ENCODE results near the gene GPR153.
A peak's percentile ranks its signal among the peaks of the same experiment; 100 is the strongest.

Gene GPR153

DNA sequence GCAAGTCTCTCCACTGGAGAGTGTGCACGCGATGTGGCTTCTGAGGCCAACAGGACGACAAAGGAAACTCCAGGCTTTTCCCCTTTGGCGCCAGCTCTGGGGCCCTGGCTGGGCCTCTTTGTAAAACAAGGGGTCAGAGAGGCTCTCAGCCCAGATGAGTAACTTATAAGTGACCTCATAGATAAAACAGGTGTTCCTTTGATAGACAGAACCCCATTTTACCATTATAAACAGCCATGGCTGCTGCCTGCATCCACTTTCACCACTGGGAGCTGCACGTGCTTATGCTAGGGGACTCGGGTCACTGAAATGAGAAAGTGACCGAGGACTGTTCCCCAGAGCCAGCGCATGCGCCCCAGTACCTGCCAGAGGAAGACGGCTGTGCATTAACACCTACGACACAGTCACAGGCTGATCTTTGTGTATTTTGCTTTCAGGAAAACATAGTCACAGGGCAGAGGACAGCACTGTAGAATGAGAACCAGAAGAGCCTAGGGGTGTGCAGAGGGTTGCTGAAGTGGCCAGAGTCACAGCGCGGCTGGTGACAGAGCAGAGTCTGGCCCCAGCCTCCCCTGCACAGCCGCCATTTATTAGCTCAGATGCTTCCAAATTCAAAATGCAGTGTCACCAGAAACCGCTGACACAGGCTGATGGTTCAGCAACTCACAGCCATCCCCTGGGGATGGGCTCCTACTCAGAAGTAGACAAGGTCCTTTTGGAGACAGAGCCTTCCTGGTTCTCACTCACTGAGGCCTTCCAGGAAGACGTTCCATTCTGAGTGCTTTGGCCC is 42.3 kb downstream of the GPR153 start:
- H3K4me3 ChIP-seq (ENCODE audit: low read depth, low read length): no peak overlapping the region
- in situ Hi-C loops (cut with HindIII; ENCODE audit: low sequenced_read_pairs): no loop called here
- TF ChIP-seq, protein P1, sequence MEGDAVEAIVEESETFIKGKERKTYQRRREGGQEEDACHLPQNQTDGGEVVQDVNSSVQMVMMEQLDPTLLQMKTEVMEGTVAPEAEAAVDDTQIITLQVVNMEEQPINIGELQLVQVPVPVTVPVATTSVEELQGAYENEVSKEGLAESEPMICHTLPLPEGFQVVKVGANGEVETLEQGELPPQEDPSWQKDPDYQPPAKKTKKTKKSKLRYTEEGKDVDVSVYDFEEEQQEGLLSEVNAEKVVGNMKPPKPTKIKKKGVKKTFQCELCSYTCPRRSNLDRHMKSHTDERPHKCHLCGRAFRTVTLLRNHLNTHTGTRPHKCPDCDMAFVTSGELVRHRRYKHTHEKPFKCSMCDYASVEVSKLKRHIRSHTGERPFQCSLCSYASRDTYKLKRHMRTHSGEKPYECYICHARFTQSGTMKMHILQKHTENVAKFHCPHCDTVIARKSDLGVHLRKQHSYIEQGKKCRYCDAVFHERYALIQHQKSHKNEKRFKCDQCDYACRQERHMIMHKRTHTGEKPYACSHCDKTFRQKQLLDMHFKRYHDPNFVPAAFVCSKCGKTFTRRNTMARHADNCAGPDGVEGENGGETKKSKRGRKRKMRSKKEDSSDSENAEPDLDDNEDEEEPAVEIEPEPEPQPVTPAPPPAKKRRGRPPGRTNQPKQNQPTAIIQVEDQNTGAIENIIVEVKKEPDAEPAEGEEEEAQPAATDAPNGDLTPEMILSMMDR (IDR thresholded peaks at IDR 0.05; ENCODE audit: low read depth, low read length, missing control alignments): no peak
- DNase-seq (ENCODE audit: low read depth): no peak

DNA sequence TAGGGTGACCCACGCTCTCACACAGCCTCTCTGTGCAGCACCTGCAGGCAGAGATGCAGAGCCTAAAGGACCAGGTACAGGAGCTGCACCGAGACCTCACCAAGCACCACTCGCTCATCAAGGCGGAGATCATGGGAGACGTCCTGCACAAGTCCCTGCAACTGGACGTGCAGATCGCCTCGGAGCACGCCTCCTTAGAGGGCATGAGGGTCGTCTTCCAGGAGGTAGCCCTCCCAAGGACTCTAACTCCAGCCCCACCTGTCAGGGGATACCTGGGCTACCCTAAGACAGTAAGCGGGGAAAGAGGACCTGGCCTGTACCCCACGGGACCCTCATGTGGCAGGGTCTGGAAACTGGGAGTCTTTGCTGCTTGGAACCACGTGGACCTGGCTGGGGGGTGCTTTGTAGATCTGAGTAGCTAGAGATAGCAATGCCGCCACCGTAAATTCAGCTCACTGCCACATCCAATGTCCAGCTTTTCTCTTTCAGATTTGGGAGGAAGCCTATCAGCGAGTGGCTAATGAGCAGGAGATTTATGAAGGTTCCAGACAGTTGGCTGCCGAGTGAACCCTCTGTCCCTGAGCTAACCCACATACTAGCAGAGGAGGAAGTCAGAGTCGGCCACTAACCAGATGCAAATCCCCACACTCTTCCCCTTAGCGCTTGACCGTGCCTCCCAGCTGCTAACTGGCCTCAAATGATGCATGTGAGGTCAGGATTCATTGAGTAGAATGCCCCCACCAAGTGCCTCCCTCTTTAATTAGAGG is 48.5 kb downstream of the GPR153 start:
- no peak for DNase-seq (ENCODE audit: low read depth)
- H3K4me3 ChIP-seq (ENCODE audit: low read depth, low read length): no peak overlapping the region
- TF ChIP-seq, protein P1 (IDR thresholded peaks at IDR 0.05; ENCODE audit: low read depth, low read length, missing control alignments): no peak
- in situ Hi-C loops (cut with HindIII; ENCODE audit: low sequenced_read_pairs): no loop called here

DNA sequence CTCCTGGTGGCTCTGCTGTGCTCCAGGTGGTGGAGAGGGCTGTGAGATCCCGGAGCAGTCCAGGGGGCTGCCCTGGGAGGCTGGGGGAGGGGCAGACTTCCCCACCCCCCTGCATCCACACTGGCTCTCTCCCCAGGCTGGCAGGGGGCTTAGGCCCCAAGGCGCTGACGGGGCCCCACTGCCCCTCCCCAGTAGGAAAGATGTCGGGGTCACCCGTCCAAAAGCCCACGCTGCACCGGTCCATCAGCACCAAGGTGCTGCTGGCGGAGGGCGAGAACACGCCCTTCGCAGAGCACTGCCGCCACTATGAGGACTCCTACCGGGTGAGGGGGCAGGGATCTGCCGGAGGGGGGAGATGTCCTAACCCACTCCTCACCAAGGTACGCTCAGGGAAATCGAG is 49.2 kb downstream of the GPR153 start:
- H3K4me3 ChIP-seq (ENCODE audit: low read depth, low read length): no peak overlapping the region
- DNase-seq (ENCODE audit: low read depth): no peak
- TF ChIP-seq, protein P1 (IDR thresholded peaks at IDR 0.05; ENCODE audit: low read depth, low read length, missing control alignments): no peak
- in situ Hi-C loops (cut with HindIII; ENCODE audit: low sequenced_read_pairs): no loop called here

DNA sequence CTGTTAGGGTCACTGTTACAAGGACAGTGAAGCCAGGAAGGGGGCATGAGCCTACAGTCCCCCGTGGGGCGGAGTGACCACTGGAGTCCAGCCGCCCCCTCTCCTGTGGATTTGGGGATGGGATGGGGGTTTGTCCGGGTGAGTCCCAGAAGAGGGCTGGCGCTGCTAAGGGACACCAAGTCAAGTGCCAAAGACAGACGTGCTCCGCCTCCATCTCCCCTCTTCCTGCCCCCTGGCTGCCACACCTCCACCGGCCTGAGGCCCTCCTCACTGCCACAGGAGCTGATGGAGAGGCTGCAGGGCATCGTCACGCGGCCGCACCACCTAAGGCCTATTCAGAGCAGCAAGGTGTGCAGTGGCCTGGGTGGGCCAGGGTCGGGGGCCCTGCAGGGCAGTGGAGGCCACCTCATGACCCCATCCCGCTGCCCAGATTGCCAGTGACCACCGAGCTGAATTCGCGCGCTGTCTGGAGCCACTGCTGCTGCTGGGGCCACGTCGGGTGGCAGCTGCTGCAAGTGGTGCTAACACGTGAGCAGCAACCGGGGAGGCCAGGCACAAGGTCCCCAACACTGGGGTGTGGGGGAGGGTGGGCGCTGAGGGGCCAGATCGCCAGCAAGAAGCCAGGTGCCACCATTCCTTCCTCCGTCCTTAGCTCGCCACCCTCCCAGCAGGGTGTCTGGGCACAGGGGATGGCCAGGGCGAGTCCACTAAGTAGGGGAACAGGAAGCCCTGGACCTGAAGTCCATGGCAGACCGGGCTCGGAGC is 50.1 kb downstream of the GPR153 start:
- DNase-seq (ENCODE audit: low read depth): no peak
- TF ChIP-seq, protein P1 (IDR thresholded peaks at IDR 0.05; ENCODE audit: low read depth, low read length, missing control alignments): no peak
- H3K4me3 ChIP-seq (ENCODE audit: low read depth, low read length): no peak overlapping the region
- in situ Hi-C loops (cut with HindIII; ENCODE audit: low sequenced_read_pairs): no loop called here

DNA sequence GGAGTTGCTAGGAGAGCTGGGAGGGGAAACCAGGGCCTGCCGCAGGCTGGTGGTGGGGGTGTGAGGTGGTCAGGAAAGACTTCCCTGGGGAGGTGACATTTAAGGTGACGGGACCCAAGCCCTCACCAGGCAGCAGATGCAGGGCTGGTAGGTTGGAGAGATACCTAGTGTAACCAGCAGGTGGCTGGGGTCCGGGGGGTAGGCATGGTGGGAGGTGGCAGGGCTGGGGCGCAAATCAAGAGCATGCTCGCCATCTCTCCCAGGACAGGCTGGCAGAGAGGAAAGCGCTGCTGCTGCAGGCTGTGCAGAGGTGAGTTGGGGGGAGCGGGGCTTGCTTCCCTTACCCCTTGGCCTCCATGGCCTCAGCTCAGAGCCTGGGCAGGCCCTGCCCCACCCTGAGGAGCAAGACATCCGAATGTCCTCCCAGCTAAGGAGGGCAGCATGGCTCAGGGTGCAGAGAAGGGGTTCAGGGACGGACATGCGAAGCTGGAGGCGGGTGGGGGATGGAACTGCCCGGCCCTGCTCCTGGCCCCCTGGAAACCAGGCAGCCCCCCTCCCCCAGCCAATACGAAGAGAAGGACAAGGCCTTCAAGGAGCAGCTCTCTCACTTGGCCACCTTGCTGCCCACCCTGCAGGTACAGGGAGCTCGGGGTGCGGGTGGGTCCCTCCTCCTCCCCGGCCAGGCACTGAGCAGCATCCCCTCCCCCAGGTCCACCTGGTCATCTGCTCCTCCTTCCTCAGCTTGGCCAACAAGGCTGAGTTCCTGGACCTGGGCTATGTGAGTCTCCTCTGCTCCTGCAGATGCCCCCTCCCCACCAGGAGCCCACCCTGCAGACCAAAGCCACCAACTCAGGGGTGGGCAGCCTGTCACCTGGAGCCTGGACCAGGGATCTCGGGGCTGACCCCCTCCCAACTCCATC is 51.0 kb downstream of the GPR153 start:
- in situ Hi-C loops (cut with HindIII; ENCODE audit: low sequenced_read_pairs): no loop called here
- TF ChIP-seq, protein P1 (IDR thresholded peaks at IDR 0.05; ENCODE audit: low read depth, low read length, missing control alignments): no peak
- no peak for DNase-seq (ENCODE audit: low read depth)
- peak overlapping the region; percentile 25 for H3K4me3 ChIP-seq (ENCODE audit: low read depth, low read length)
